ENCODE measurements around the gene BCKDHB. TPM values are rescaled to one million over a fixed set of nuclear protein-coding genes. Genes with fewer than 3 reads are reported as not detected.
"Not testable (repeated sequence)": the region's sequence is repeated elsewhere in the genome, so short reads cannot be mapped to it uniquely, and the experiment has no call there.

Gene BCKDHB
- total and polyA plus RNA-seq, 12 donors = 6.4 to 33.9 (median 18.9) TPM

DNA sequence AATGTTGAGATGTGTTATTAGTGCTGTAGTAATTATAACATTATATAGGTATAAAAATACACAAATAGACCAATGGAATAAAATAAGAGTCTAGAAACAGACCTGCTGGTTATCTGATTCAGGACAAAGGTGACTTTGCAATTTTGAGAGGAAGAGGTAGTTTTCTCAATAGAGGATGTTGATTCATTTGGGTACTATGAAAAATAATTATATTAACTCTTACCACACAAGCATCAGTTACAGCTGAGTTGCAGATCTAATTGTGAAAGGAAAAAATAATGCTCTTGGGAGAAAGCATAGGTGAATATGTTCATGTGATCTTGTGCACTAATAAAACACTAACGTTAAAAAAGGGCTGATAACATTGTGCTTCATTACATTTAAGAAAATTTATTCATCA, 103.0 kb downstream of the BCKDHB start:
- Histone ChIP-seq H3K27ac (no peak overlapping the region), H3K36me3 (replicated peaks in 1 of 2) (no peaks in the 10 kb centered on the region), H3K4me3 (no peak overlapping the region), H3K9me3 (replicated peaks in 1 of 3) (no peaks in the 10 kb centered on the region), H3K27me3 (no peaks in the 10 kb centered on the region), H3K4me1 (replicated peaks in 1 of 2) (no peaks in the 10 kb centered on the region)
- intact Hi-C loops (cut with DNase I) = no loop called here
- TF ChIP-seq POLR2A (IDR thresholded peaks at IDR 0.05) = no peak
- TF ChIP-seq, protein P1, sequence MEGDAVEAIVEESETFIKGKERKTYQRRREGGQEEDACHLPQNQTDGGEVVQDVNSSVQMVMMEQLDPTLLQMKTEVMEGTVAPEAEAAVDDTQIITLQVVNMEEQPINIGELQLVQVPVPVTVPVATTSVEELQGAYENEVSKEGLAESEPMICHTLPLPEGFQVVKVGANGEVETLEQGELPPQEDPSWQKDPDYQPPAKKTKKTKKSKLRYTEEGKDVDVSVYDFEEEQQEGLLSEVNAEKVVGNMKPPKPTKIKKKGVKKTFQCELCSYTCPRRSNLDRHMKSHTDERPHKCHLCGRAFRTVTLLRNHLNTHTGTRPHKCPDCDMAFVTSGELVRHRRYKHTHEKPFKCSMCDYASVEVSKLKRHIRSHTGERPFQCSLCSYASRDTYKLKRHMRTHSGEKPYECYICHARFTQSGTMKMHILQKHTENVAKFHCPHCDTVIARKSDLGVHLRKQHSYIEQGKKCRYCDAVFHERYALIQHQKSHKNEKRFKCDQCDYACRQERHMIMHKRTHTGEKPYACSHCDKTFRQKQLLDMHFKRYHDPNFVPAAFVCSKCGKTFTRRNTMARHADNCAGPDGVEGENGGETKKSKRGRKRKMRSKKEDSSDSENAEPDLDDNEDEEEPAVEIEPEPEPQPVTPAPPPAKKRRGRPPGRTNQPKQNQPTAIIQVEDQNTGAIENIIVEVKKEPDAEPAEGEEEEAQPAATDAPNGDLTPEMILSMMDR (IDR thresholded peaks at IDR 0.05) = no peak
- DNase-seq = no peak
- WGBS, 4 donors = 88 to 94% (median 90%) methylated on average over 1 of the region's 1 CpG

- Histone ChIP-seq H3K27ac (no peak overlapping the region), H3K4me1 (replicated peaks in 1 of 2) (no peaks in the 10 kb centered on the region), H3K9me3 (replicated peaks in 1 of 3) (no peaks in the 10 kb centered on the region), H3K27me3 (no peaks in the 10 kb centered on the region), H3K36me3 (replicated peaks in 1 of 2) (no peaks in the 10 kb centered on the region), H3K4me3 (no peak overlapping the region)
- peak in 1 of 7 donors; percentile 59 for DNase-seq
- TF ChIP-seq, protein P1 (IDR thresholded peaks at IDR 0.05) = no peak
- no peak for TF ChIP-seq POLR2A (IDR thresholded peaks at IDR 0.05)
- intact Hi-C loops (cut with DNase I) = no loop called here
- WGBS, 4 donors = 56 to 76% (median 68%) methylated on average over 3 of the region's 3 CpGs
Observed at GRCh38 chr6:80210618-80211017, 104.1 kb downstream of the BCKDHB start.

DNA sequence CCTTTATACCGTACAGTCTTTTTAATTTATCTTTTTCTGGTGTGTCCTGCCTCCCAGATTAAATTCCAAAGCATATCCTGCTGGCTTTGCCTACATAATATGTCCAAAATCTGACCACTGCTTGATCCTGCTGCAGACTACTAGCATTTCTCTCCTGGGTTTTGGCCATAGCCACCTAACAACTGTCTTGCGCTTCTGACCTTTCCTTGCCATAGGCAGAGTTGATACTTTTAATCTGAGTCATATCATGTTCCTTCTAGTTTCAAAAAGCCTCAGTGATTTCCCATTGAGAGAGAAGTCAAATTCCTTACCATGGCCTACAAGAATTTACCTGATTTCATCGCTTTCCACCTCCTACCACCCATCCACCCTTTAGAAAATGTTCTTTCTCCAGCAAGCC, 104.8 kb downstream of the BCKDHB start:
- intact Hi-C loops (cut with DNase I) = no loop called here
- DNase-seq = no peak
- TF ChIP-seq, protein P1 (IDR thresholded peaks at IDR 0.05) = no peak
- WGBS, 4 donors = 97 to 99% (median 98%) methylated on average over 3 of the region's 3 CpGs
- Histone ChIP-seq H3K4me1 (replicated peaks in 1 of 2) (no peaks in the 10 kb centered on the region), H3K27me3 (no peaks in the 10 kb centered on the region), H3K27ac (no peak overlapping the region), H3K36me3 (replicated peaks in 1 of 2) (no peaks in the 10 kb centered on the region), H3K4me3 (no peak overlapping the region), H3K9me3 (replicated peaks in 1 of 3) (no peaks in the 10 kb centered on the region)

GRCh38 chr6:80211890-80212289, 105.4 kb downstream of the BCKDHB start:
- H3K4me1 ChIP-seq (replicated peaks in 1 of 2); H3K36me3 ChIP-seq (replicated peaks in 1 of 2); intact Hi-C loops (cut with DNase I); H3K27ac ChIP-seq; H3K27me3 ChIP-seq; DNase-seq; H3K4me3 ChIP-seq; H3K9me3 ChIP-seq (replicated peaks in 1 of 3): not testable (repeated sequence)
- 73 to 89% (median 79%) methylated on average over 4 of the region's 4 CpGs for WGBS, 4 donors

DNA sequence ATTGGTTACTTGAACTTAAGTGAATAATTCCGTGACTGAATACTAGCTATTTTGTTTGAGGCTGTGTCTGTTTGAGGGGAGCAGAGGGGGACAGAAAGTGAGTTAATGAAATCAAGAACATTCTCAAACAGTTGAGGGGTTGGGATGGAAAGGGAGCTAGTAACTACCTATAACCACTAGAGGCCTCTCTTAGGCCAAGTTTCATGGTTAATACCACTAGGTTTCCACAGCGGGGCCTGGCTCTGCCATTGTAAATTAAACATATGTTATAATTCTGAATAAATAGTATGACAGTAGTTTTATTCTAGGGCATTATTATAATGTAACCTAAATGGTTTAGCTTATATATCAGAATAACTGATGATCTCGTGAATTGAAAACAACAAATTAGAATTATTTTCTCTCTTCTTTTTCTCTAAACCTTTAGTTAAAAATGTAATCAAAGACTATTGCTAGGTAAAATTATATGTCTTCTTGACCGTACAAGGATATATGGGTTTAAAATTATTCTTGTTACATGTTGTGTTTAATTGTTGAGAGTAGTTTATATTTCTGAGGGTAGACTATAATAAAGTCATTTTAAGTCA, 108.1 kb downstream of the BCKDHB start:
- Histone ChIP-seq H3K4me3 (no peak overlapping the region), H3K27ac (no peak overlapping the region), H3K4me1 (replicated peaks in 1 of 2) (no peaks in the 10 kb centered on the region), H3K36me3 (replicated peaks in 1 of 2) (no peaks in the 10 kb centered on the region), H3K27me3 (no peaks in the 10 kb centered on the region), H3K9me3 (replicated peaks in 1 of 3) (no peaks in the 10 kb centered on the region)
- intact Hi-C loops (cut with DNase I) = no loop called here
- WGBS, 4 donors = 48 to 51% (median 49%) methylated on average over 4 of the region's 4 CpGs
- TF ChIP-seq, protein P1 (IDR thresholded peaks at IDR 0.05) = peak; percentile 51 to 74 (median 65)
- no peak for TF ChIP-seq POLR2A (IDR thresholded peaks at IDR 0.05)
- DNase-seq = peak in 6 of 7 donors; percentile 19 to 62 (median 32)
